HG03196 (cell line): ENCODE data around the gene HTT.

Experiments used
- ATAC-seq: cut with Tn5 transposase; IDR thresholded peaks from one replicate; pipeline ENCODE4 v1.9.1; 2021; ENCODE audit not compliant: unreplicated experiment

The HTT gene

GRCh38 chr4:3261411-3262207, 187.1 kb downstream of the HTT start:
- no peak for ATAC-seq

GRCh38 chr4:3262208-3263052, 187.9 kb downstream of the HTT start:
- ATAC-seq = no peak

- no peak for ATAC-seq
These were observed 188.8 kb downstream of the HTT start for GRCh38 chr4:3263053-3263875.

GRCh38 chr4:3263876-3264193, 189.4 kb downstream of the HTT start:
- ATAC-seq = no peak

- ATAC-seq = no peak
These were observed 191.6 kb downstream of the HTT start for GRCh38 chr4:3266076-3266475.

- ATAC-seq = no peak
These were observed 193.3 kb downstream of the HTT start for GRCh38 chr4:3267576-3268394.

- ATAC-seq = no peak
These were observed 194.1 kb downstream of the HTT start for GRCh38 chr4:3268395-3269104.

GRCh38 chr4:3269105-3269927, 194.8 kb downstream of the HTT start:
- ATAC-seq = no peak

- no peak for ATAC-seq
These were observed 195.6 kb downstream of the HTT start for GRCh38 chr4:3269991-3270611.

GRCh38 chr4:3271131-3271530, 196.7 kb downstream of the HTT start:
- ATAC-seq = no peak

- no peak for ATAC-seq
These were observed 202.5 kb downstream of the HTT start for GRCh38 chr4:3276986-3277385.

- ATAC-seq = no peak
These were observed 206.0 kb downstream of the HTT start for GRCh38 chr4:3280466-3280865.

- no peak for ATAC-seq
These were observed 209.0 kb downstream of the HTT start for GRCh38 chr4:3283483-3283882.

GRCh38 chr4:3283916-3284315, 209.4 kb downstream of the HTT start:
- no peak for ATAC-seq

- ATAC-seq = no peak
These were observed 210.5 kb downstream of the HTT start for GRCh38 chr4:3284734-3285557.

GRCh38 chr4:3285558-3286334, 211.3 kb downstream of the HTT start:
- peak; percentile 76 for ATAC-seq
